Mononuclear cell (primary cell): ENCODE data around the gene POLK. TPM values are rescaled to one million over a fixed set of nuclear protein-coding genes. Genes with fewer than 3 reads are reported as not detected.
"Not testable (repeated sequence)": the region's sequence is repeated elsewhere in the genome, so short reads cannot be mapped to it uniquely, and the experiment has no call there.

Experiments used
- H3K27me3 ChIP-seq: 2 replicates; pipeline ENCODE4 v1.6.0; 2011; ENCODE audit warnings: low read length, control low read depth; ENCODE audit not compliant: insufficient read depth
- H3K4me1 ChIP-seq: 2 replicates; pipeline ENCODE4 v1.5.1; 2011; ENCODE audit warnings: mild to moderate bottlenecking, low read length, control low read depth; ENCODE audit not compliant: insufficient read depth
- H3K4me3 ChIP-seq: 2 replicates; pipeline ENCODE4 v1.5.1; 2011; ENCODE audit warnings: mild to moderate bottlenecking, low read length, moderate library complexity
- H3K9me3 ChIP-seq: 2 replicates; pipeline ENCODE4 v1.5.1; 2011; ENCODE audit warnings: low read depth, mild to moderate bottlenecking, control low read depth, low read length
- total RNA-seq: library from RNA; depleted of rRNA; stranded (reverse); fragments of >200 nt; gene quantifications from one replicate; pipeline ENCODE4 v1.2.3, GENCODE V29; 2012

Gene POLK
- total RNA-seq, 1 donor: 25.7 TPM

GRCh38 chr5:75600535-75600934 lies 88.8 kb downstream of the POLK start:
- no peak overlapping the region for H3K4me3 ChIP-seq
- H3K9me3 ChIP-seq: no peaks in the 10 kb centered on the region
- no peaks in the 10 kb centered on the region for H3K27me3 ChIP-seq
- no peaks in the 10 kb centered on the region for H3K4me1 ChIP-seq

GRCh38 chr5:75601567-75601966 lies 89.9 kb downstream of the POLK start:
- no peaks in the 10 kb centered on the region for H3K9me3 ChIP-seq
- H3K27me3 ChIP-seq: no peaks in the 10 kb centered on the region
- H3K4me1 ChIP-seq: no peaks in the 10 kb centered on the region
- no peak overlapping the region for H3K4me3 ChIP-seq

GRCh38 chr5:75601996-75602395 lies 90.3 kb downstream of the POLK start:
- Histone ChIP-seq H3K4me3 (no peak overlapping the region), H3K9me3 (no peaks in the 10 kb centered on the region), H3K4me1 (no peaks in the 10 kb centered on the region), H3K27me3 (no peaks in the 10 kb centered on the region)

- no peaks in the 10 kb centered on the region for H3K9me3 ChIP-seq
- no peaks in the 10 kb centered on the region for H3K27me3 ChIP-seq
- peaks cover 3% of the 10 kb centered on the region for H3K4me1 ChIP-seq
- H3K4me3 ChIP-seq: no peak overlapping the region
Observed at GRCh38 chr5:75603371-75603770, 91.7 kb downstream of the POLK start.

- Histone ChIP-seq H3K27me3 (no peaks in the 10 kb centered on the region), H3K9me3 (no peaks in the 10 kb centered on the region), H3K4me3 (no peak overlapping the region), H3K4me1 (peaks cover 3% of the 10 kb centered on the region)
Observed at GRCh38 chr5:75603821-75604220, 92.1 kb downstream of the POLK start.

- H3K4me1 ChIP-seq: peaks cover 13% of the 10 kb centered on the region
Observed at GRCh38 chr5:75607341-75607740, 95.7 kb downstream of the POLK start.

GRCh38 chr5:75608870-75609269 lies 97.2 kb downstream of the POLK start:
- Histone ChIP-seq H3K4me3 (no peak overlapping the region), H3K4me1 (peaks cover 13% of the 10 kb centered on the region), H3K27me3 (peaks cover 10% of the 10 kb centered on the region), H3K9me3 (no peaks in the 10 kb centered on the region)

More at GRCh38 chr5:75607341-75607740, 95.7 kb downstream of the POLK start:
- H3K9me3 ChIP-seq, H3K4me3 ChIP-seq, H3K27me3 ChIP-seq: not testable (repeated sequence)

- H3K4me1 ChIP-seq: peaks cover 13% of the 10 kb centered on the region
- no peak overlapping the region for H3K4me3 ChIP-seq
Observed at GRCh38 chr5:75610201-75610600, 98.5 kb downstream of the POLK start.

GRCh38 chr5:75610859-75611310 lies 99.2 kb downstream of the POLK start:
- not testable (repeated sequence) for H3K4me3 ChIP-seq, H3K9me3 ChIP-seq, H3K27me3 ChIP-seq
- H3K4me1 ChIP-seq: peaks cover 13% of the 10 kb centered on the region

More at GRCh38 chr5:75610201-75610600, 98.5 kb downstream of the POLK start:
- Histone ChIP-seq H3K9me3 (no peaks in the 10 kb centered on the region), H3K27me3 (peaks cover 10% of the 10 kb centered on the region)

- Histone ChIP-seq H3K9me3 (no peaks in the 10 kb centered on the region), H3K27me3 (peaks cover 10% of the 10 kb centered on the region), H3K4me1 (peaks cover 13% of the 10 kb centered on the region), H3K4me3 (no peak within 1 kb of the TSS)
Observed at GRCh38 chr5:75611311-75612225, 99.9 kb downstream of the POLK start, which contains the start of gene ANKDD1B. Gene ANKDD1B (plus strand): TSS chr5:75611453. CDS start chr5:75611635, 182 bp downstream.

GRCh38 chr5:75612226-75612569 lies 100.5 kb downstream of the POLK start:
- peaks cover 10% of the 10 kb centered on the region for H3K27me3 ChIP-seq
- no peak overlapping the region for H3K4me3 ChIP-seq
- no peaks in the 10 kb centered on the region for H3K9me3 ChIP-seq
- H3K4me1 ChIP-seq: peaks cover 13% of the 10 kb centered on the region

GRCh38 chr5:75612901-75613300 lies 101.2 kb downstream of the POLK start:
- H3K4me1 ChIP-seq: peaks cover 10% of the 10 kb centered on the region
- no peak overlapping the region for H3K4me3 ChIP-seq
- no peaks in the 10 kb centered on the region for H3K9me3 ChIP-seq
- peaks cover 10% of the 10 kb centered on the region for H3K27me3 ChIP-seq

GRCh38 chr5:75614176-75614575 lies 102.5 kb downstream of the POLK start:
- Histone ChIP-seq H3K9me3 (no peaks in the 10 kb centered on the region), H3K4me3 (no peak overlapping the region), H3K4me1 (peaks cover 10% of the 10 kb centered on the region), H3K27me3 (peaks cover 10% of the 10 kb centered on the region)

GRCh38 chr5:75616371-75616881 lies 104.7 kb downstream of the POLK start:
- peaks cover 5% of the 10 kb centered on the region for H3K4me1 ChIP-seq

GRCh38 chr5:75616971-75617621 lies 105.4 kb downstream of the POLK start:
- Histone ChIP-seq H3K27me3 (no peaks in the 10 kb centered on the region), H3K4me3 (no peak overlapping the region), H3K4me1 (no peaks in the 10 kb centered on the region), H3K9me3 (no peaks in the 10 kb centered on the region)

More at GRCh38 chr5:75616371-75616881, 104.7 kb downstream of the POLK start:
- Histone ChIP-seq H3K27me3 (peaks cover 5% of the 10 kb centered on the region), H3K4me3 (no peak overlapping the region), H3K9me3 (no peaks in the 10 kb centered on the region)
